Measurements from ENCODE around the gene TAS2R40.

TAS2R40 gene

DNA sequence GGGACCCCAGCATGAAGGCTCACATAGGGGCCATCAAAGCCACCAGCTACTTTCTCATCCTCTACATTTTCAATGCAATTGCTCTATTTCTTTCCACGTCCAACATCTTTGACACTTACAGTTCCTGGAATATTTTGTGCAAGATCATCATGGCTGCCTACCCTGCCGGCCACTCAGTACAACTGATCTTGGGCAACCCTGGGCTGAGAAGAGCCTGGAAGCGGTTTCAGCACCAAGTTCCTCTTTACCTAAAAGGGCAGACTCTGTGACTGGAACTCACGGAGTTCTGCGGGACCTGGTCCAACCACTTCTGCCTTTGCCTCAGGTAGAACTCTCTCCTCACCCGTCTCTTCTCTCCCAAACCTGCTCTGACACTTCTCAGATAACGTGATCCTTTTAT, 945 bp downstream of the TAS2R40 start:
- FAIRE-seq (no peak), DNase-seq (ENCODE audit: insufficient read length, low spot score) (no peak)
- TF ChIP-seq, protein P1, sequence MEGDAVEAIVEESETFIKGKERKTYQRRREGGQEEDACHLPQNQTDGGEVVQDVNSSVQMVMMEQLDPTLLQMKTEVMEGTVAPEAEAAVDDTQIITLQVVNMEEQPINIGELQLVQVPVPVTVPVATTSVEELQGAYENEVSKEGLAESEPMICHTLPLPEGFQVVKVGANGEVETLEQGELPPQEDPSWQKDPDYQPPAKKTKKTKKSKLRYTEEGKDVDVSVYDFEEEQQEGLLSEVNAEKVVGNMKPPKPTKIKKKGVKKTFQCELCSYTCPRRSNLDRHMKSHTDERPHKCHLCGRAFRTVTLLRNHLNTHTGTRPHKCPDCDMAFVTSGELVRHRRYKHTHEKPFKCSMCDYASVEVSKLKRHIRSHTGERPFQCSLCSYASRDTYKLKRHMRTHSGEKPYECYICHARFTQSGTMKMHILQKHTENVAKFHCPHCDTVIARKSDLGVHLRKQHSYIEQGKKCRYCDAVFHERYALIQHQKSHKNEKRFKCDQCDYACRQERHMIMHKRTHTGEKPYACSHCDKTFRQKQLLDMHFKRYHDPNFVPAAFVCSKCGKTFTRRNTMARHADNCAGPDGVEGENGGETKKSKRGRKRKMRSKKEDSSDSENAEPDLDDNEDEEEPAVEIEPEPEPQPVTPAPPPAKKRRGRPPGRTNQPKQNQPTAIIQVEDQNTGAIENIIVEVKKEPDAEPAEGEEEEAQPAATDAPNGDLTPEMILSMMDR (IDR thresholded peaks at IDR 0.05; ENCODE audit: insufficient read depth, missing control alignments) = no peak

DNA sequence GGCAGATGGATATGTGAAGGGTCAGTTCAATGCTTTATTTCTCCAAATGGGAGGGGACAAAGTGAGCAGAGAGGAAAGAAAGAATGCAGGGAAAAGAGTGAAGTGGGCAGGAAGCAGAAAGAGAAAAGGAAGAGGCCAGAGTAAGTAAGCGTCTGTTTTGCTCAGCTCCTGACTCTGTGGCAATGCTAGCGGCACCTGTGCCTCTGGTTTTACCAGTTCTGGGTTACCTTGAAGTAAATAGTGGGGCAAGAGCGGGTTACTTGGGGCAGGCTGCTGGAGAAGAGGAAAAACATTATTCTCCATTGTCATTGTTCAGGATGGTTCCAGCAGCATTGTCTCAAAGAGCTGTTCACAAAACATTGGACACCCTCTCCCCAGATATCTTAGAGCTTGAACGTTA, 1.9 kb downstream of the TAS2R40 start:
- no peak for DNase-seq (ENCODE audit: insufficient read length, low spot score)
- TF ChIP-seq, protein P1 (IDR thresholded peaks at IDR 0.05; ENCODE audit: insufficient read depth, missing control alignments) = no peak

DNA sequence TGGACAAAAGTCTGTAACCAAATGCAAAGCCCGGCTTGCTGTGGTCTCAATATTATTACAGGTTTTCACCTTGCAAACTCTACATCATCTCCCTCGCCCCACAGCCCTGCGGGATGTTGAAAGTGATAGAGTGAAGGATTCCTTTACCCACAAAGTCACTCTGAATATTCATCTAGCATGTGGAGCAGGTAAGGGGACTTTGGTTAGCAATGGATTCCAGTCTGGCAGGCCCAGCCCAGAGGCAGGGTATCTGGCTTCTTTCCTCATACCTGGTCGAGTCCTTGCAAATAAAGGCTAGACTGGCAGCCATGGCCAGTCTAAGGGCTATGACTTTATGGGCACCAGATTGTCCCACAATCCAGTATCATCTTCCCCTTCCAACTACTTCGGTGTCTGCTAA, 3.2 kb downstream of the TAS2R40 start:
- DNase-seq (ENCODE audit: insufficient read length, low spot score) (no peak), FAIRE-seq (no peak)
- TF ChIP-seq, protein P1 (IDR thresholded peaks at IDR 0.05; ENCODE audit: insufficient read depth, missing control alignments) = no peak

More for the DNA sequence above, 1.9 kb downstream of the TAS2R40 start:
- FAIRE-seq = no peak

DNA sequence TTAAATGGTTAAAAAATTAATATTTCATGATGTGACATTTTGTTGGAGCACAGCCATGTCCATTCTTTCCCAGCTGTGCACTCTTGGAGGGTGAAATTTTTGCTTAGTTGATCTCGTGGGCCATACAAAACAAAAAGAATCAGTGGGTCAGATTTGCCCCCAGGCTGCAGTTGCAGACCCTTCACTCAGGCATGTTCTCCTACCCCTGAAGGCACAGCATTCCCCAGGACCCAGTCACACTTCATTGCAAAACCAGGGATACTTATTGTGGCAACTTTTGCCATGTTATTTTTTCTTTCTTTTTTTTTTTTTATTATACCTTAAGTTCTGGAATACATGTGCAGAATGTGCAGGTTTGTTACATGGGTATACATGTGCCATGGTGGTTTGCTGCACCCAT, 6.0 kb downstream of the TAS2R40 start:
- no peak for FAIRE-seq

DNA sequence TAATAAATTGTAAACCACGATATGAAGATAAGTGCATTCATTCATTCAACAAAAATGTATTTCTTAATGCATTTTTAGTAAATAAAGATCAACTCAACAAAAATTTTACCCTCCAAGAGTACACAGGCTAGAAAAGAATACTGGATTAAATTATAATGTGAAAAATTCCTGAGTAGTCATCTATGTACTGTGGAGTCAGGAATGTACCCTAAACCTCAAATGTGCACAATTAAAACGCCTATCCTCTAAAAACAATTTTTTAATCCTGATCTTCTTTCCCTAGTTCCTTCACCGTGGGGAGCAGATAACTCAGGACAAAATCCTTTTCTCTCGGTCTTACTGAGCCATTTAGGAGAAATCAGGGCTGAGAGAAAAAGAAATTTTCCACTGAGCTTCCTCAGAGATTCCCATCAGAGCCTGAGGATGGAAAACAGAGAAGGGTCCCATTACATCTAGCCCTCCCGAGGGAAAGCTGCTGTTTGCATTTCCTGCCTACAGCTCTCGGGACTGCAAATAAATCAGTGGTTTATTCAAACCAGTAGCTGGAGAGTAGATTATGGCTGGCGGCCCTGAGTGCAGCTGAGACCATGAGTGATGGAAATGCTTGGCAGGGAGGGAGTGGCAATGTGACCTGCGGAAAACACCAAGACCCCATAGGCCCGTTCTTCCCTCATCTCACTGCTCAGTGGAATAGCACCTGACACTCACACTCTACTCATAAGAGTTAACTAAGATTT, 7.4 kb downstream of the TAS2R40 start:
- TF ChIP-seq, protein P1 (IDR thresholded peaks at IDR 0.05; ENCODE audit: insufficient read depth, missing control alignments) = no peak
- FAIRE-seq (no peak), DNase-seq (ENCODE audit: insufficient read length, low spot score) (no peak)

More for the DNA sequence above, 6.0 kb downstream of the TAS2R40 start:
- no peak for DNase-seq (ENCODE audit: insufficient read length, low spot score)
- TF ChIP-seq, protein P1 (IDR thresholded peaks at IDR 0.05; ENCODE audit: insufficient read depth, missing control alignments) = no peak

DNA sequence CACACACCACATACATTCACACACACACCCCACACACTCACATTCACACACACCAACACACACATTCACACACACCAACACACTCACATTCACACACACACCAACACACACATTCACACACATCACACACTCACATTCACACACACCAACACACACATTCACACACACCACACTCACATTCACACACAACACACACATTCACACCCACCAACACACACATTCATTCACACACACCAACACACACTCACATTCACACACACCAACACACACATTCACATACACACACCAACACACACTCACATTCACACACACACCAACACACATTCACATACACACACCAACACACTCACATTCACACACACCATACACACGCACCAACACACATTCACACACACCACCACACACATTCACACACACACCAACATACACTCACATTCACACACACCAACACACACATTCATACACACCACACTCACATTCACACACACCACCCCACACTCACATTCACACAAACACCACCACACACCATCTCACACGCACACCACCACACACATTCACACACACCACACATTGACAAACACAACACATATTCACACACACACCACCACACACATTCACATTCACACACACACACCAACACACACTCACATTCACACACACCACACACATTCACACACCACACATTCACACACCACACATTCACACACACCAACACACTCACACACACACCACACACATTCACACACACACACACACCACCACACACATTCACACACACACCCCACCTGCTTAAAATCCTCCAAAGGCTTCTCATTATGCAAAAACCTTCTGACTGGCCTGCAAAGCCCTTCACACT, 9.0 kb downstream of the TAS2R40 start:
- FAIRE-seq (no peak), DNase-seq (ENCODE audit: insufficient read length, low spot score) (no peak)
- TF ChIP-seq, protein P1 (IDR thresholded peaks at IDR 0.05; ENCODE audit: insufficient read depth, missing control alignments) = no peak

All from D721Med (cell line).